ENCODE data around the gene SPATA32.

SPATA32 gene

GRCh38 chr17:45247429-45248131, 14.3 kb downstream of the SPATA32 start:
- ChIA-PET CTCF (interaction anchor here (1.0 to 10.2 kb wide), 11 partner anchors 8 to 146 kb away, joined by 3 to 73 read pairs (median 5); no protein-coding TSS in a partner anchor), POLR2A (no interaction called here)
- TF ChIP-seq CTCF (IDR thresholded peaks at IDR 0.05; ENCODE audit: insufficient read depth, low read length, missing control alignments) = no peak
- no peak for DNase-seq (ENCODE audit: low read depth, low spot score)
- H3K4me3 ChIP-seq (ENCODE audit: low read depth, low read length) = peak overlapping the region; percentile 56

GRCh38 chr17:45246861-45247428, 14.9 kb downstream of the SPATA32 start:
- peak; percentile 64 for TF ChIP-seq CTCF (IDR thresholded peaks at IDR 0.05; ENCODE audit: insufficient read depth, low read length, missing control alignments)
- ChIA-PET CTCF (interaction anchor here (0.7 to 10.2 kb wide), 14 partner anchors 8 to 147 kb away, joined by 3 to 73 read pairs (median 4); no protein-coding TSS in a partner anchor), POLR2A (no interaction called here)
- peak overlapping the region; percentile 56 for H3K4me3 ChIP-seq (ENCODE audit: low read depth, low read length)
- DNase-seq (ENCODE audit: low read depth, low spot score) = no peak

- peak overlapping the region; percentile 56; the same call in 1 of the 2 replicates for H3K4me3 ChIP-seq (ENCODE audit: low read depth, low read length)
- TF ChIP-seq CTCF (IDR thresholded peaks at IDR 0.05; ENCODE audit: insufficient read depth, low read length, missing control alignments) = no peak
- DNase-seq (ENCODE audit: low read depth, low spot score) = no peak
- POLR2A ChIA-PET = no interaction called here
- CTCF ChIA-PET = interaction anchor here (0.7 to 10.2 kb wide), 12 partner anchors 9 to 180 kb away, joined by 3 to 73 read pairs (median 3); no protein-coding TSS in a partner anchor
These were observed 15.6 kb downstream of the SPATA32 start for GRCh38 chr17:45246338-45246737.

GRCh38 chr17:45244725-45245656, 16.9 kb downstream of the SPATA32 start:
- DNase-seq (ENCODE audit: low read depth, low spot score) = no peak
- ChIA-PET POLR2A (no interaction called here), CTCF (interaction anchor here (0.7 to 10.2 kb wide), 5 partner anchors 10 to 140 kb away, joined by 3 to 73 read pairs (median 4); no protein-coding TSS in a partner anchor)
- no peak overlapping the region for H3K4me3 ChIP-seq (ENCODE audit: low read depth, low read length)
- TF ChIP-seq CTCF (IDR thresholded peaks at IDR 0.05; ENCODE audit: insufficient read depth, low read length, missing control alignments) = no peak

- ChIA-PET CTCF (interaction anchor here (0.8 to 10.2 kb wide), 5 partner anchors 8 to 148 kb away, joined by 3 to 73 read pairs (median 11); partner anchors contain the start of gene ACBD4), POLR2A (no interaction called here)
- no peak overlapping the region for H3K4me3 ChIP-seq (ENCODE audit: low read depth, low read length)
- TF ChIP-seq CTCF (IDR thresholded peaks at IDR 0.05; ENCODE audit: insufficient read depth, low read length, missing control alignments) = no peak
- no peak for DNase-seq (ENCODE audit: low read depth, low spot score)
These were observed 18.1 kb downstream of the SPATA32 start for GRCh38 chr17:45243750-45244149.
